GM12878 (cell line): ENCODE results near the gene C10orf105. TPM values are rescaled to one million over a fixed set of nuclear protein-coding genes. Genes with fewer than 3 reads are reported as not detected.

Source experiments
- ATAC-seq: fragments of 200-7000 bp; cut with Tn5 transposase; 3 replicates; pipeline ENCODE4 v1.9.1; 2020; ENCODE audit warnings: mild to moderate bottlenecking, moderate library complexity
- BruUV-seq: library from RNA; stranded (reverse); fragments of 400-500 nt; replicated peaks from 2 replicates; lab custom pipeline; 2021; lab: Mats Ljungman, UMichigan
- CTCF ChIA-PET: fragments of 300-600 bp; sonication (Branson Sonifier 250); formaldehyde crosslinking; extraction: SDS; loops from one replicate; lab custom pipeline; 2021; ENCODE audit warnings: inconsistent platforms; lab: Yijun Ruan, JAX
- POLR2A ChIA-PET: fragments of 350-600 bp; formaldehyde crosslinking; extraction: SDS; loops from one replicate; lab custom pipeline; 2021; ENCODE audit warnings: inconsistent platforms; lab: Charles Lee
- RAD21 ChIA-PET: fragments of 300-600 bp; sonication (Branson Sonifier 250); formaldehyde crosslinking; loops from one replicate; lab custom pipeline; 2023; ENCODE audit warnings: antibody characterized with exemption; ENCODE audit not compliant: unreplicated experiment; lab: Charles Lee
- SMC1A ChIA-PET: fragments of 300-600 bp; sonication (Branson Sonifier 250); formaldehyde crosslinking; loops from one replicate; lab custom pipeline; 2023; ENCODE audit not compliant: unreplicated experiment, uncharacterized antibody; lab: Charles Lee
- DNase-seq: peaks from one replicate; pipeline ENCODE4 v3.0.0-alpha.2; 2011; ENCODE audit warnings: low read depth, low spot score
- FAIRE-seq: peaks from 3 replicates; lab custom pipeline; 2011; peaks lifted over from hg19 to GRCh38; lab: Jason Lieb, UNC
- H2AFZ ChIP-seq: 2 replicates; pipeline ENCODE4 v1.6.0; 2011; ENCODE audit warnings: low read depth, low read length, control low read depth; ENCODE audit not compliant: control insufficient read depth
- H3K27ac ChIP-seq: 2 replicates; pipeline ENCODE4 v1.5.1; 2011; ENCODE audit warnings: control low read depth; ENCODE audit not compliant: control insufficient read depth, insufficient read depth
- H3K27me3 ChIP-seq, 2 experiments: replicated peaks in 1 of 2; 2 replicates each; pipeline versions ENCODE4 v1.6.0 to v1.6.1; 2011; ENCODE audit warnings: low read length in 1 of 2; ENCODE audit not compliant: control insufficient read depth in 2 of 2, insufficient read depth in 2 of 2
- H3K36me3 ChIP-seq, 2 experiments: 2 replicates each; pipeline ENCODE4 v1.5.1; 2011; ENCODE audit warnings: low read length in 1 of 2; ENCODE audit not compliant: control insufficient read depth in 2 of 2, insufficient read depth in 2 of 2
- H3K4me1 ChIP-seq: 2 replicates; pipeline ENCODE4 v1.6.1; 2011; ENCODE audit warnings: mild to moderate bottlenecking, low read length, moderate library complexity, mixed read lengths; ENCODE audit not compliant: control insufficient read depth, insufficient read depth
- H3K4me2 ChIP-seq: 2 replicates; pipeline ENCODE4 v1.6.0; 2011; ENCODE audit warnings: control low read depth; ENCODE audit not compliant: control insufficient read depth, insufficient read depth
- H3K4me3 ChIP-seq: fragments of 200-600 bp; sonication (generic); 2 replicates; pipeline ENCODE4 v1.5.1; 2016
- H3K79me2 ChIP-seq: 2 replicates; pipeline ENCODE4 v1.6.0; 2011; ENCODE audit warnings: low read length; ENCODE audit not compliant: control insufficient read depth, insufficient read depth
- H3K9ac ChIP-seq: 2 replicates; pipeline ENCODE4 v1.8.0; 2011; ENCODE audit warnings: low read length, control low read depth, mixed read lengths; ENCODE audit not compliant: control insufficient read depth, insufficient read depth
- H3K9me3 ChIP-seq: replicated peaks from 3 replicates; pipeline ENCODE4 v1.5.1; 2011; ENCODE audit warnings: mild to moderate bottlenecking, low read length; ENCODE audit not compliant: control insufficient read depth, insufficient read depth
- H4K20me1 ChIP-seq: 2 replicates; pipeline ENCODE4 v1.6.0; 2011; ENCODE audit not compliant: control insufficient read depth, insufficient read depth
- ASH2L ChIP-seq: fragments of 300-600, 200-600 bp; sonication (generic); IDR thresholded peaks from 2 replicates; pipeline ENCODE4 v1.6.1; 2017; ENCODE audit warnings: low read depth, mild to moderate bottlenecking, borderline replicate concordance
- LARP7 ChIP-seq: fragments of 450-650 bp; IDR thresholded peaks from 2 replicates; pipeline ENCODE4 v1.6.1; 2017; ENCODE audit warnings: mild to moderate bottlenecking
- NFYA ChIP-seq: IDR thresholded peaks from 2 replicates; pipeline ENCODE4 v1.6.1; 2011; ENCODE audit warnings: low read depth, mild to moderate bottlenecking, low read length, improper control_type of control experiment, borderline replicate concordance
- NR2C2 ChIP-seq: IDR thresholded peaks from 2 replicates; pipeline ENCODE4 v1.6.1; 2011; ENCODE audit warnings: borderline replicate concordance, low read depth; ENCODE audit not compliant: control insufficient read depth, insufficient read length
- POU2F2 ChIP-seq: IDR thresholded peaks from 3 replicates; pipeline ENCODE4 v1.6.1; 2011; ENCODE audit warnings: low read depth, mild to moderate bottlenecking, low read length, borderline replicate concordance
- SUPT20H ChIP-seq: IDR thresholded peaks from 2 replicates; pipeline ENCODE4 v1.6.1; 2011; ENCODE audit warnings: low read depth, mild to moderate bottlenecking, low read length, moderate library complexity, borderline replicate concordance; ENCODE audit not compliant: control insufficient read depth
- SUZ12 ChIP-seq: fragments of 200-600 bp; sonication (generic); IDR thresholded peaks from one replicate; pipeline ENCODE4 v1.6.1; 2018; ENCODE audit warnings: antibody characterized with exemption, mild to moderate bottlenecking; ENCODE audit not compliant: unreplicated experiment
- TCF12 ChIP-seq: IDR thresholded peaks from 2 replicates; pipeline ENCODE4 v1.6.1; 2011; ENCODE audit warnings: low read depth, mild to moderate bottlenecking, low read length
- WGBS: methylation state at CpG from one replicate; pipeline ENCODE4 v1.1.6; 2016; ENCODE audit warnings: low lambda C conversion rate; ENCODE audit not compliant: insufficient replicate concordance, insufficient coverage; ENCODE audit errors: missing lambda C conversion rate; 5-methylcytosine and 5-hydroxymethylcytosine counted together
- in situ Hi-C: fragments of 300-500 bp; cut with MboI; formaldehyde crosslinking; loops from 9 replicates; pipeline ENCODE4 v1.14.3; 2018; ENCODE audit warnings: mixed read lengths
- intact Hi-C: fragments of 100-400 bp; cut with micrococcal nuclease; formaldehyde crosslinking; loops from one replicate; pipeline ENCODE4 v1.14.2; 2022; ENCODE audit not compliant: unreplicated experiment
- polyA plus RNA-seq, 11 experiments: library from polyadenylated mRNA; depleted of rRNA in 4 of 11; unstranded in 6 of 11; stranded (reverse) in 5 of 11; fragments of >200 nt; fragmentation: Nextera tagmentation in 4 of 11; fragmentation: Illumina TruSeq in 1 of 11; extraction: Ambion mirVana in 4 of 11; extraction: Trizol in 1 of 11; gene quantifications; 1 replicate in 1 of 11; 2 replicates in 10 of 11; pipeline versions ENCODE4 v1.2.1 to v1.2.3, GENCODE V29; 2011 to 2016; ENCODE audit warnings: inconsistent platforms in 2 of 11, missing spikeins in 2 of 11, low read depth in 1 of 11
- total RNA-seq, 4 experiments: library from RNA; depleted of rRNA in 3 of 4; stranded (reverse); fragments of >200 nt in 3 of 4; fragmentation: Illumina TruSeq in 1 of 4; extraction: Trizol in 1 of 4; gene quantifications; 2 replicates each; pipeline versions ENCODE4 v1.2.1 to v1.2.3, GENCODE V29; 2013 to 2021

The C10orf105 gene
- total and polyA plus RNA-seq, 10 of the 15 experiments (the other 5 are each of a cell fraction or from before 2014, with no cell fraction given): 0.04 to 0.06 (median 0.05) TPM; not detected in 7

- no TSS peak for BruUV-seq
- Histone ChIP-seq H3K4me3 (no peak overlapping the region), H3K9me3 (no peaks in the 10 kb centered on the region), H2AFZ (no peak overlapping the region), H3K79me2 (no peaks in the 10 kb centered on the region), H3K4me1 (peaks cover 43% of the 10 kb centered on the region), H3K27me3 (no peaks in the 10 kb centered on the region; a peak in 1 of 4 replicates), H3K4me2 (no peak overlapping the region), H3K36me3 (peaks cover 0 to 2% of the 10 kb centered on the region in 2 experiments; a peak in 1 of 4 replicates), H4K20me1 (no peaks in the 10 kb centered on the region), H3K27ac (no peak overlapping the region), H3K9ac (no peak overlapping the region)
- ChIA-PET SMC1A (interaction anchor here (1.7 kb wide), 1 partner anchor 13 kb away, joined by 9 read pairs; no protein-coding TSS in a partner anchor), POLR2A (no interaction called here), CTCF (interaction anchor here (0.7 to 1.6 kb wide), 2 partner anchors 19 to 143 kb away, joined by 3 to 4 read pairs; no protein-coding TSS in a partner anchor), RAD21 (interaction anchor here (1.4 kb wide), 1 partner anchor 19 kb away, joined by 3 read pairs; no protein-coding TSS in a partner anchor)
- 60% methylated on average over 15 of the region's 15 CpGs for WGBS
- TF ChIP-seq LARP7: no peak
- TF ChIP-seq NFYA: no peak
- TF ChIP-seq POU2F2: no peak
- TF ChIP-seq SUZ12: no peak
- TF ChIP-seq ASH2L: no peak
- TF ChIP-seq SUPT20H: no peak
- TF ChIP-seq NR2C2: no peak
- TF ChIP-seq TCF12: no peak
- ATAC-seq (no peak), DNase-seq (no peak), FAIRE-seq (no peak)
- intact Hi-C loops (no loop called here), in situ Hi-C loops (no loop called here)
Measured at GRCh38 chr10:71753091-71753959, 33.7 kb upstream of the C10orf105 start.
